GM21423 (cell line): ENCODE data around the gene CCDC86.

ENCODE experiments used
- ATAC-seq: cut with Tn5 transposase; IDR thresholded peaks from one replicate; pipeline ENCODE4 v1.9.1; 2021; ENCODE audit warnings: mild to moderate bottlenecking, moderate library complexity; ENCODE audit not compliant: unreplicated experiment

Gene CCDC86

DNA sequence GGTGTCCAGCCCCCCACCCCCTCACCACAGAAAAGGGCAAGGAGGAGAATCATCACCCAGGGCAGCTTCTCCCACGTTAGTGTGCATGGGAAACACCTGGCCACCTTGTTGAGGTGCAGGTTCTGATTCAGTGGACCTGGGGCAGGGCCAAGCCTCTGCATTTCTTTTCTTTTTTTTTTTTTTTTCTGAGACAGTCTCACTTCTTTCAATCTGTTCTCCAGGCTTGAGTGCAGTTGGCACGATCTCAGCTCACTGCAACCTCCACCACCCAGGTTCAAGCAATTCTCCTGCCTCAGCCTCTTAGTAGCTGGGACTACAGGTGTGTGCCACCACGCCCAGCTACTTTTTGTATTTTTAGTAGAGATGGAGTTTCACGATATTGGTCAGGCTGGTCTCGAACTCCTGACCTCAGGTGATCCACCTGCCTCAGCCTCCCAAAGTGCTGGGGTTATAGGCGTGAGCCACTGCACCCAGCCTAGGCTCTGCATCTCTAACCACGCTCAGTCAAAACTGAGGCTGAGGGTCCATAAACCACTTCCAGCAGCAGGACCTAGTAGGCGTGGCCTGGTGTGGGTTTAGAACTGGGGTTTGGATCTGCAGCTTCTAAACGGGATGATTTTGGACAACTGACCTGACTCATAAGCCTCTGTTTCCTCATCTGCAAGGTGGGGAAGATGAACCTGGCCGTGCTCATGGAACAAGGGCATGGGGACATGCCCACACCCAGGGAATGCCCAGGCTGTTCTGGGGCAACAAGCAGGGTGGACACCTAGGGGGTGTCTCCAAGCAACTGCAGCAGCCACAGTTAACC is 26.2 kb downstream of the CCDC86 start:
- no peak for ATAC-seq

DNA sequence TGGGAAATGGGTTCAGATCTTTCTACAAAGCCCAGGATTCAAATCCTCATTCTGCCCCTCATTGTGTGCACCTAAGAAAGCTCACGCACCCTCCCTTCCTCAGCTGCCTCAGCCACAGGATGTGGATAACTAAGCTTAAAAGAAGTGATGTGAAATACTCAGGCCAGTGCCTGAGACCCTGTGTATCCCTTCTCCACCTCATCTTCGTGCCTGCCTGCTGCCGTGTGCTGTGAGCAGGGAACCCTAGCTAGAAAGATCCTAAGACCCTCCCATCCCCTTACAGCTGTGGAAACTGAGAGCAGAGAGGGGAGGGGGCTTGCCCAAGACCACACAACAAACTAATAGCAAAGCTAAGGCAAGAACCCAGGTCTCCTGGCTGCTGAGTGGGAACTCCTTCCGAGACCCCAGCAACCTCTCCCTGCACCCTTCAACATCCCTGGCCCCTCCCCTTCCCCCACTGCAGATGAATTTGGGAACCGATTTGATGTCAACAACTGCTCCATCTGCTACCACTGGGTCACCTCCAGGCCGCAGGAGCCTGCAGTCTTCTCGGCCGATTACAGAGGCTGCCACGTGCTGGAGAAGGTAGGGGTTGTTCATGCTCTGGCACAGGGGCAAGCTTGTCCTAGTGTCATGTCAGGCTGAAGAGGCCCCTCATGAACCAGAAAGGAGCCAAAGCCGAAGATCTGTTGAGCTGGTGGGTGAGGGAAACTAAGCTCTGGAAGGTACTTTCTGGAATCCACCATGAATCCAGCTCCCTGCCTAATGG is 27.0 kb downstream of the CCDC86 start:
- ATAC-seq, result no peak

DNA sequence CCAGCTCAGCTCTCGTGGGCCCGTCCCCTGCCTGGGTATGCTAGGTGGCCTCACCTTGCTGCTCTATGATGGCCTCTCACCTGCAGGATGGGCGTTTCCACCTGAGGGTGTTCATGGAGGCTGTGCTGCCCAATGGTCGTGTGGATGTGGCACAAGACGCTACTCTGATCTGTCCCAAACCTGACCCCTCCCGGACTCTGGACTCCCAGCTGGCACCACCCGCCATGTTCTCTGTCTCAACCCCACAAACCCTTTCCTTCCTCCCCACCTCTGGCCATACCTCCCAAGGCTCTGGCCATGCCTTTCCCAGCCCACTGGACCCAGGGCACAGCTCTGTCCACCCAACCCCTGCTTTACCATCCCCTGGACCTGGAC is 27.5 kb downstream of the CCDC86 start:
- ATAC-seq, result no peak

DNA sequence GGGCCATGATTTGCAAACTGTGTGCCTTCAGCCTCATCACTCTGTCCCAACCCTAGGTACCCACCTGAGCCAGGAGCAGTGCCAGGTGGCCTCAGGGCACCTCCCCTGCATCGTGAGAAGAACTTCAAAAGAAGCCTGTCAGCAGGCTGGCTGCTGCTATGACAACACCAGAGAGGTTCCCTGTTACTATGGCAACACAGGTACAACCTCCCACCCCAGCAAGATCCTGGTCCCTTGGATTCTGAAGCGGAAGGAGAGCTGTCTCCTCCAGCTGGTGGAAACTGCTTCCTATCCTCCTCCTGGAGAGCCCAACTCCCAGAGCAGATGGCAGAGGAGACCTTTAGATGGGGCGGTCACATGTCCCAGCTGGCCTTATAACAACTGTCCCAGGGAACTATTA is 28.4 kb downstream of the CCDC86 start:
- ATAC-seq, result no peak

DNA sequence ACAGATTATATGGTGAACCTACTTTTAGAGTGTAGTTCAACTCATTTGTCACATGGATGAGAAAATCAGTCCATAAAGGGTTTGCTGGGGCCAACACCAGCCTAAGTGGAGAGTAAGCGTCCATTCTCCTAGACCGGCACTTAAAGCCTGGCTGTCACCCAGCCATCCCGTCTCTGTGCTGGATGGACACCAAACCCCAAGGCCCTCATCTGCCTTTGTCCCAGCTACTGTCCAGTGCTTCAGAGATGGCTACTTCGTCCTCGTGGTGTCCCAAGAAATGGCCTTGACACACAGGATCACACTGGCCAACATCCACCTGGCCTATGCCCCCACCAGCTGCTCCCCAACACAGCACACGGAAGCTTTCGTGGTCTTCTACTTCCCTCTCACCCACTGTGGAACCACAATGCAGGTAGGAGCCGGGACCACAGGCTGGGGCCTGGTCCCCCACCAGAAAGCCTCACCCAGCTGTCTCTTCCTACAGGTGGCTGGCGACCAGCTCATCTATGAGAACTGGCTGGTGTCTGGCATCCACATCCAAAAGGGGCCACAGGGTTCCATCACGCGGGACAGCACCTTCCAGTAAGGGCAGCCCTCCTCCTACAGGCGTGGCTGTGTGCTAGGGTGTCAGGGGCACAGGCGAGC is 28.9 kb downstream of the CCDC86 start:
- no peak for ATAC-seq

DNA sequence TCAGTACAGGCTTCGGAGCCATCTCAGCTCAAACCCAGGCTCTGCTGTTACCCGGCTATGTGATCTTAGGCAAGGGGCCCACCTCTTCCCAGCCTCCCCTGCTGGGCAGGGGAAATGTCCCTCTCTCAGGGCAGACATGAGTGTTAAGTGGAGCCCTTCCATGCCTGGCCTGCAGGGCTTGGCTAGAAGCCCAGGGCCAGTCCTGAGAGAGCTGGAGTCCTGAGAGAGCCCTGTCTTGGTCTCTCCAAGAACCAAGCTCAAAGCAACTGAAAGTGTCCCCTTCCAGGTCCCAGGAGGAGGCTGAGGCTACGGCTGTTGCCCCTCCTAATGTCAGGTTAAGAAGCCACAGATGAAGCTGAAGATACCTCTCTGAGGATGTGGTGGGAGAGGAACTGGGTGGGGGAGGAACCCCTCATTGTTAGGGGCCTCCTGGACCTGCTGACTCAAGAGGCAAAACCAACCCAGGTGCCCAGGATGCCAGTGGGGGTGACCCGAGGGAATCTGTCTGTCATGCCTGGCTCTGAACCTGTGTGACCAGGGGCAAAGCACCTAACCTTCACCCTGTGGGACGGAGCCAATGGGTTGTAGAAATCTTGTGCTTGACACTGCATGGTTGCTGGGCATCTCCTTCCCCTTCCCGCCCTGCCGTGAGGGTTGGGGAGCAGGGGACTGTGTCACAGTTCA is 29.6 kb downstream of the CCDC86 start:
- ATAC-seq, result no peak

DNA sequence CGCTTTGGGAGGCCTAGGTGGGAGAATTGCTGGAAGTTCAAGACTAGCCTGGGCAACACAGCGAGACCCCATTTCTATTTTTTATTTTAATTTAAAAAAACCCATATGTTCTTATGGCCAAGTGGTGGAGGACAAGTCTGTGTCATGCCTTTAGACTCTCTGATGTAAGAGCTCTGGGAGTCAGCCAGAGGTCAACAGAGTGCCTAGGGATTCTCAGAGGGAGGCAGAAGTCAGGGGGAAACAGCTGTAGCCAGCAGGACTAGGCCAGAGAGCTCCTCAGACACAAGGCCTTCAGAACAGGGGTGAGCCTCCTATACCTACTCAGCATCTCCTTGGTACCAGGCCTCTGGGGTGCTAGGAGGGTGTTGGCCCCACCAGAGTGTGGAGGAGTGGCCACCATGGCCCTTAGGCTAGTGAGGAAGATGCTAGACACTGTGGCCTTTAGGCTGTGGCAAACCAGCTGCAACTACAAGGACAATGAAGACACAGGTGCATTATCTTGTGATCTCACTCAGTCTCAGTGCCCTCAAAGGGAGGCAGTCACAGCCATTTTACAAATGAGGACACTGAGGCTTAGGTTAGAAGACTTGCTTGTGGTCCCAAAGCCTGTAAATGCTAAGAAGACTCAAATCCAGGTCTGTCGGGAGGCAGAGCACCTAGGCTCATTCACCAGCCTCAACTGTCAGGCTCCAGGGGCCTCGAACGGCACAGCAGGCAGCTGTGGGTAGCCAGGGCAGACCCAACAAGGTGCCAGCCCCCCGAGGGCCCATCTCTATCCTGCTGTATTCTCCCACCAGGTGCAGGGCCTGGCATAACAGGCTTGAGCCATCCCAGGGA is 30.4 kb downstream of the CCDC86 start:
- ATAC-seq, result no peak

DNA sequence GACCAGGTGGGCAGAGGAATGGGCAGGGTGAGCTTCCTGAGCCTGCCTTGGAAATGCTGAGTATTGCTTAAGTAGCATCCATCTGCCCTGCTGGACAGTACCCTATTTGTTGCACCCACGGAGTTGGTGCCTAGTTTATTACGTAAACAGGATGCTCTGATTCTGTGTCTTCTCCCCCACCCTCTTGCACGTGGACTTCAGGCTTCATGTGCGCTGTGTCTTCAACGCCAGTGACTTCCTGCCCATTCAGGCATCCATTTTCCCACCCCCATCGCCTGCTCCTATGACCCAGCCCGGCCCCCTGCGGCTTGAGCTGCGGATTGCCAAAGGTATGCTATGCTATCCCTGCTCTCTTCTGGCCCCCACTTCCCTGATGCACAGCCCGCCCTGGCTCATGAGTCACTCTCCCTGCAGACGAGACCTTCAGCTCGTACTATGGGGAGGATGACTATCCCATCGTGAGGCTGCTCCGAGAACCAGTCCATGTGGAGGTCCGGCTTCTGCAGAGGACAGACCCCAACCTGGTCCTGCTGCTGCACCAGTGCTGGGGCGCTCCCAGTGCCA is 31.1 kb downstream of the CCDC86 start:
- no peak for ATAC-seq

DNA sequence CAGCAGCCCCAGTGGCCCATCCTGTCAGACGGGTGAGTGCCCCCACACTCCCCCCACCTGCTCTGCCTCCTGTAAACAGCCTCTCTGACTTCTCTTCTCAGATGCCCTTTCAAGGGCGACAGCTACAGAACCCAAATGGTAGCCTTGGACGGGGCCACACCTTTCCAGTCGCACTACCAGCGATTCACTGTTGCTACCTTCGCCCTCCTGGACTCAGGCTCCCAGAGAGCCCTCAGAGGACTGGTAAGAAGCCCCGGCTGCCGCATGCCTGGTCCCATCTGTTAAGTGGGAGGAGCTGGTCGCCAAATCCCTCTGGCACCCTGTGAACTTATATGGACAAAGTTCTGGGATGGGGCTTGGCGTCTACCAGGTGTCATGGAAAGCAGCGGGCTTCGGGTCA is 31.6 kb downstream of the CCDC86 start:
- no peak for ATAC-seq

DNA sequence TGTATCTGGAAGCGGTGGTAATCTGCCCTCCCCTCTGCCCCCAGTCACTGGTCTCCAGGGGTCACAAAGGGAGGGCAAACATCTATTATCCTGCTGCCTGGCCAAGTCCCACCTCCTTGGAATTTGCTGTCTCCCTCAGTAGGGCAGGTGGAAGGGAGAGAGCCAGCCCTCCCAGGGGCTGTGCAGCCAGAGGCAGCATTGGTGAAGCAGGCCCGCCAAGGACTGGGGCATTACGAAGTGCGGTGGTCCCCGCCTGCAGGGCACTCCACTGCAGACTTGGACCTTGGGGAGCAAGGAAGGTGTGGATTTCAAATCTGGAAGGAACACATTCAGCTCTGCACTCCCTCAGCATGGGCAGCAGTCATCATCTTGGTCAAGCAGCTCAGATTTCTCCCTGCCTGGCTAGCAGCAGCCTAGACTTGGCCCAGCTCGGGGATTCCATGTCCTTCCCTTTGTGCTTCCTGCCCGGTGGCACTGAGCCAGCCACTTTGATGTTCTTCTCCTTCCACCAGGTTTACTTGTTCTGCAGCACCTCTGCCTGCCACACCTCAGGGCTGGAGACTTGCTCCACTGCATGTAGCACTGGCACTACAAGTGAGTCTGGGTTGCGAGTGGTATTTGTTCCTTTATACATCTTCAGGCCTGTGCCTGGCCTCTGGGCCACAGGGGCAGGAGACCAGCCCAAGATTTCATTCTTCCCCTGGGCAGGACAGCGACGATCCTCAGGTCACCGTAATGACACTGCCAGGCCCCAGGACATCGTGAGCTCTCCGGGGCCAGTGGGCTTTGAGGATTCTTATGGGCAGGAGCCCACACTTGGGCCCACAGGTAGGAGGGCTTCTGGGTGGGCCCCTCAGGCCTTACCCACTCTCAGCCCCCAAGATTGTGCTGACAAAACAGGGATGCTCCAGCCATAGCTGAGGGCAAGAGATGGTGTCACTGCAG is 32.8 kb downstream of the CCDC86 start:
- no peak for ATAC-seq

DNA sequence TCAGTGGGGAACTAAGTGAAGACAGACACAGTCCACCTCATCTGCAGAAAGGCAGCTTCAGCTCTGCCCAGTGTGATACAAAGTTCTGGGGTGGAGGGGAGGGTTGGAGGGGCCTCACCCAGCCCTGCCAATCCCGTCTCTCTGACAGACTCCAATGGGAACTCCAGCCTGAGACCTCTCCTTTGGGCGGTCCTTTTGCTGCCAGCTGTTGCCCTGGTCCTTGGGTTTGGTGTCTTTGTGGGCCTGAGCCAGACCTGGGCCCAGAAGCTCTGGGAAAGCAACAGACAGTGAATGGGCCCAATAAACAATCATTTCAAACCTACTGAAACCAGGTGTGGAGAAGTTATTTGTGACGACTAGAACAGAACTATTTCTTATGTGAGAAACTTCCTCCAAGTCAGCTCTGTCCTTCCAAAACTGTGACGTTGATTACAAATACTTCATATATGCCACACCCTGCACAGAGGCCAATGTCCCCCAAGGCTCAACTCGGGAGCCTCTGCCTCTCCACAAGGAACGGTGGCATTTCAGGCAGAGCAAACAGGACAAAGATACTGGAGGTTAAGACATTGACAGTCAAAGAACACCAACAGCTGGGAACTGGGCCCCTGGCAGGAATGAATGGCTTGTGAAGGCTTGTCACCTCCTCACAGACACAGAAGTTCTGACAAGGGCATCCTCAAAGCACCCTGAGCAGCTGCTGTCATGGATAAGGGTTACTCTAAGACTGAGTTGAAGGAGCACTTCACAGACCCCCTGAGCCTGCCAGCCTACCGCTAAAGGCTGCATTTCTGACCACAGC is 33.7 kb downstream of the CCDC86 start:
- ATAC-seq, result no peak

DNA sequence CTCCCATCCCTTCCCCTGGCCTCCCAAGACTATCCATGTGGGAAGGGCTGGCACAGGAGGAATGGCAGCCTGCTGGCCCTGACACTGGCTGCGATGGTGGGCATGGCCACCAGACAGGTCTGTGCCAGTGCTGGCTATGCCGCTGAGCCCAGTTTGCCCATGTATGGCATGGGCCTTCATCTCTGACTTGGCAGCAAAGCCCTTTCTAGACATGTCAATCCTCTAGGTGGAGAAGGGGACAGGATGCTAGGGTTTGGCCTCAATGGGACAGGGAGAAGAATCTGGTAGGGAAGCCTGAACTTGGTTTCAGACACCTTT is 34.2 kb downstream of the CCDC86 start:
- no peak for ATAC-seq

DNA sequence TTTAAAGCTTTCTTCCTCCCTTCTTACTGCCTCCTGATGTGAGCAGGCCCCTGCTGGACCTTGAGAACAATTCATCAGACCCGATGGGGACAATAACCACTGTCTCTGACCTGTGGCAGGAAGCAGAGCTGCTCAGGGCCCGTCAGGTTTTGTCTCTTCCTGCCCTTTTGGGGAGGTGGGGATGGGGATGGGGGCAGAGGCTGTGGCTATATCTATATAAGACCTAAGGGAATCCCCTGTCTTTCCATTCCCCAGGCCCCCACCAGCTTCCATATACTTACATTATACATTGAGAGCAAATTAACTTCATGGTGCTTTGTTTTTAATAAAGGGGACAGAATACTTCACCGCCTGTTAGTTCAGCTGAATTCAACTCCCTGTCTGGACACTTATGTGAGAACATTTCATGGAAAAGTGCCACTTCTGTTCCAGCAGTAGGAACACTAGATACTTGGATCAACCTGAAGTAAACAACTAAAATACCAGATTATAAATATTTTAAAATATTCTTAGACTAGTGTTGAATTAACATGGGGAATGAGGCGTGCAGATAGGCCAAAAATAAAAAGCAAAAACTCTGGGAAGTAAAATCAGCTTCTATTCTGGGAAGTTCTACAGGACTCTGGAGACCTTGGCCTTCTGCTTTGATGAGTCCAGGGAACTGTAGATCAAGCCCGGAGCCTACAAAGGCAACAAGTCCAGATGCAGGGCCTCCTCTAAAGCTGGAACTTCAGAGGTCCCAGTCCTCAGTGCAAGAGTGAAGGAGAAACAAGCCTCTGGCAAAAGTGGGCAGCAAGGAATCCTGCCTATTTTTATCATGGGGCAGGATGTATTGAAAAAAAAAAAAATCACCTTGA is 36.6 kb downstream of the CCDC86 start:
- no peak for ATAC-seq

DNA sequence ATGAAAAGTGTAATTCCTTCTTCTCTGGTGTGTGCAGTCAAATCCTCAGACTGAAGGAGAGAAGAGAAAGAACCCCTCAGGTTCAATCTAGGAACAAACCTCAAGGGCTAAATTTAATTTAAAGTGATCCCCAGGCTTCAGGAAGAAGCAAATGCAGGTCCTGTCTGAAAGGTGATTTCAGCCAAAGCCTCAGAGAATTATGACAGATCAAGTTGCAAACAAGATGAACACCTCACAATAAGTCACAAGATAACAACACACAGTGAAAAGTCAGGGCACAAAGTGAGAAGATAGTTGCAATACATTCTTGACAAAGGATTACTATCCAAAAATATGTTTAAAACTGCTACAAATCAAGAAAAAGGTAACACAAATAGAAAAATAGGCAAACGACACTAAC is 37.2 kb downstream of the CCDC86 start:
- no peak for ATAC-seq

DNA sequence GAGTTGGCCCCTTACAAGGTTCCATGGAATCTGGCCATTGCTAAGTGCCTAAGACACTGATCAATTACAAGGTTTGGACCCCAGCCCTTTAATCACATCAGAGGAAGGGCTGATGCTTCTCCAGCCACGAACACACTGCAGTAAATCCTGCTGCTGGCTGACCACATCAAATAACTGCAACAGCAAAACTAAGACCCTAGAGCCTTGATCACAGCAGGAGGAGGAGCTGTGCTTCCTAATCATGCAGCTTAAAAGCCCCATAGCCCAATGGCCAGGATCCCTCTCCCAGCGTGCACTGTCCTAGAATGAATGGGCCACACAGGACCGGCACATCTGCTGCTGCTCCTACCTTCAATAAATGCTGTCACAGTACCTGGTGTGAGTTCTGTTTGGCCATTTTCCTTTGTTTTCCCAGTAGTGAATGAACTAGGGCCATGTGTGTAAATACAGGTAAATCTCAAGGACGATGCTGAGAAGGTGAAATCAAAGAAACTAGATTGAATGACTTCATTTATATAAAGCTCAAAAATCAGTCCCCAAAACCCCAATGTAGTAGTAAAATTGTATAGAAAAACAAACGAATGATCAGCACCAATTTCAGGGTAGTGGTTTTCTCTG is 38.2 kb downstream of the CCDC86 start:
- no peak for ATAC-seq

DNA sequence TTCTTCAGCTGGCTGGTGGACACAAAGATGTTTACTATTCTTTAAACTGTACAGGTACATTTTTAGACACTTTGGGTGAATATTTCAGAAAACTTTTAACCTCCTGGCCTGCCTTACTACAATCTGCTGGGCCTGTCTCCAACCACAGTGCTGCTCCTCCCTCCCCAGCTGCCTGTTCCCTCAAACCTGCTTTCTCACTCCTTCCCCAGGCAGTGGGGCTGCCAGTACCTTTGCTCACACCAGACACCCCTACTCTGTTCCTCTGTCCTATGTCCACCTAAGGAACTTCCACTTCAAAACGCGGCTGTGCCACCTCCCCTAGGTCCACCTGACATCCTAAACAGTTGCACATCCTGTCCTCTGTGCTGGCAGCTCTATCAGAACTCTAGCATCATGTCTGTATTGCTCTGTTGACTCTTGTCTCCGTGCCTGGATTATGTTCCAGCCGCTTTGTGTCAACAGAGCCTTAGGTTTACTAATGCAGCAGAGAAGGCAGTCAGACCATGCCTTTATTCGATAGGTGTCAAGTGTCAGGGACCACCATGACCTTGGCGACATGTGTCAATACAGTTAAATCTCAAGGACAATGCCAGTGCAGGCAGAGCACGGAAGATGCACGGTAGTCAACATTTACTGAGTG is 38.9 kb downstream of the CCDC86 start:
- ATAC-seq, result no peak

DNA sequence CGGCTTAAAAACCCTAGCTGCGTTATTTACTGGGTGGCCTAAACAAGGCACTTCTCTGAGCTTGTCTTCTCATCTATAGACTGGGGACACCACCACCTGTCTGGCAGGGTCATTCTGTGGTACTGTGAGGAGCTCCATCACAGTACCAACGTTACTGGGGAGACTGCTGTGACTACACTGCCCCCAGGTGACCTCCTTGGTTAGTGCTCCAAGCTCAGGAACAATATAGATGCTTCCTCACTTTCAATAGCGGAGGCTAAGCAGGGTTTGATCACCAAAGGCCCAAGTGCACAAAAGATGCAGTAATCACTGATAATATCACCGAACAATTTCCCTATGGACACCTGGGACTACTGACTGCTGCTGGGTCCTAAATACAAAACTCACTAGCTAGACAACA is 45.6 kb downstream of the CCDC86 start:
- no peak for ATAC-seq
